Stimulated activated CD4-positive, alpha-beta T cell treated with anti-CD3 and anti-CD28 coated beads, Interleukin-4, amount 100 ng/mL, for 1 hour (primary cell): ENCODE measurements around the gene PAPOLA.

Experiments
- DNase-seq: peaks from one replicate; pipeline ENCODE4 v3.0.0-alpha.2; 2020

The PAPOLA gene

DNA sequence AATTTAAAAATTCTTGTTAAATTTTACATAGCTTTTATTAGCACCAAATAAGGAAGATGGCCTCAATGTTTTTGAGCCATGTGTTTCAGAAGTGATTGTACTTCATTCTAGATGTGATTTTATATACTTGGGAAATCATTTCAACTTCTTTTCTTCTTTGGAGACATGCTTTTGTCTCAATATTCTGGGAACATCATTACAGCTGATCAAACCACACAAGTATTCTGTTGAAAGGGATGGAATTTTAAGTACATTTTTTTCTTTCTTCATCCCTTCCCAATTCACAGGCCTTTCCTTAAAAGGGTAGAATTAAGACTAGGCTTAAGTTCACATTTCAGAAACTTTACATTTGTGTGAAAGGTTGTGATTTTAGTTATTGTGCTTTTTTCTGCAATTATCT, 66.4 kb downstream of the PAPOLA start:
- DNase-seq = no peak

DNA sequence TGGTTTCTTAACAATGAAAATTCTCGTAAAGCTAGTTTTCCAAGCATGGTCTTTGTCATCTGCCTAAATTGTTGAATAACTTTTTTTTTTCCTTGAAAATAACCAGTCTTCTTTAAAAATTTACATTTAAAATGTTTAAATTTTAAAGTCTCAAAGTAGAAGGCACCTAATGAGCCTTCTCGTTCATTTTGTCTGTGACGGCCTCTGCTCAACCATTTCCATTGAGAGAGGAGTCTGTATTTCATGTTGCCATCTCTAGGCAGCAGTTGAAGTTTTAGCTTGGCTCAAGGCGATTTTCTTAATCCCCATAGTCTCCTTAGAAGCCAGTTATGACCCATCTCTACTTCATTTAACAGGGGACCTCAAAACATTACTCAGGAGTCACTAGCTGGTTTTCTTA, 69.1 kb downstream of the PAPOLA start:
- DNase-seq = no peak

DNA sequence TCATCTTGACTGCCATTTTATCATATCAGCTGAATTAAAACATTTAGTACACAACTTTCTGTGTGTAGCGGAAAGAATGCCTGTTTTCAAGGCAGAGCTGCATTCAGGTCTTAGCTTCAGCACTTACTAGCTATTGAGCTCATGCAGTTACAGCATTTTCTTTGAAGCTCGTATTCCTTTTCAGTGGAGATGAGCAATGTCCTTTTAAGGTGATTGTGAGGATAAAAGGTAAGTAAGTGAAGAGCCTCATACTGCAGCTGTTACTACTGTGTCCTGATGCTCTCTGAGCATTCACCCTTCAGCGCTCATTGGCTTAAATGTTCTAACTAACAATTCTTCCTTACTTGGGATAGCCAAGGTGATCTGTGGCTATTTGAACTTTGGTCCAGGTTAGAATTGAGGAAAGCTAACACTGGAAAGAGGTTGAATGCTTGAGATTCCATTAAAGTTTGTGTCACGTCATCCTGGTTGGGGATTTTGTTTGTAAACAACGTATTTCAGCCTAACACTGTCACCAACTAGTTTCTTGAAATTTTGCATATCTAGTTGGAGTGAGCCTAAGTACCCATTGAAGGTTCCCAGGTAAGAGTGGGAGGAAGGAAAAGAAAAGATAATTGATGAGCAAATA, 71.4 kb downstream of the PAPOLA start:
- no peak for DNase-seq

DNA sequence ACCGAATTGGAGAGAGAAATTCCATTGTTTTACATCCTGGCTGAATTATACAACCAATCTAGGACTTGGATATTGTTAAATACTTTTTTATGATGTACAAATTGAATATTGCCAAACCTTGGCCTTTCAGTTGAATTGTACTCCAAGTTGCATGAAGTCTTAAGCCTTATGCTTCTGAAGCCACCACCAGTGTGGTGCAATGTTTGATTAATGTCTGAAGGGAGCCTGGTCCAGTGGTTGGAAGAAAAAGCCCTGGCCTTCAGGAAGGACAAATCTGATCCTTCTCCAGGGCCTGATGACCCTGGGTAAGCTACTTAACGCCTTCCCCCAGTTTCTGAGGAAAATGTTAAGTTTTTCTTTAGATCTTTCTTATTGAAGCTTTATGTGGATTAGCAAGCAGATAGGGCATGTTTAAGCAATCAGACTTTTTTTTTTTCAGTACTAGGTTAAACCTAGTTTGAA, 72.0 kb downstream of the PAPOLA start:
- DNase-seq = no peak

DNA sequence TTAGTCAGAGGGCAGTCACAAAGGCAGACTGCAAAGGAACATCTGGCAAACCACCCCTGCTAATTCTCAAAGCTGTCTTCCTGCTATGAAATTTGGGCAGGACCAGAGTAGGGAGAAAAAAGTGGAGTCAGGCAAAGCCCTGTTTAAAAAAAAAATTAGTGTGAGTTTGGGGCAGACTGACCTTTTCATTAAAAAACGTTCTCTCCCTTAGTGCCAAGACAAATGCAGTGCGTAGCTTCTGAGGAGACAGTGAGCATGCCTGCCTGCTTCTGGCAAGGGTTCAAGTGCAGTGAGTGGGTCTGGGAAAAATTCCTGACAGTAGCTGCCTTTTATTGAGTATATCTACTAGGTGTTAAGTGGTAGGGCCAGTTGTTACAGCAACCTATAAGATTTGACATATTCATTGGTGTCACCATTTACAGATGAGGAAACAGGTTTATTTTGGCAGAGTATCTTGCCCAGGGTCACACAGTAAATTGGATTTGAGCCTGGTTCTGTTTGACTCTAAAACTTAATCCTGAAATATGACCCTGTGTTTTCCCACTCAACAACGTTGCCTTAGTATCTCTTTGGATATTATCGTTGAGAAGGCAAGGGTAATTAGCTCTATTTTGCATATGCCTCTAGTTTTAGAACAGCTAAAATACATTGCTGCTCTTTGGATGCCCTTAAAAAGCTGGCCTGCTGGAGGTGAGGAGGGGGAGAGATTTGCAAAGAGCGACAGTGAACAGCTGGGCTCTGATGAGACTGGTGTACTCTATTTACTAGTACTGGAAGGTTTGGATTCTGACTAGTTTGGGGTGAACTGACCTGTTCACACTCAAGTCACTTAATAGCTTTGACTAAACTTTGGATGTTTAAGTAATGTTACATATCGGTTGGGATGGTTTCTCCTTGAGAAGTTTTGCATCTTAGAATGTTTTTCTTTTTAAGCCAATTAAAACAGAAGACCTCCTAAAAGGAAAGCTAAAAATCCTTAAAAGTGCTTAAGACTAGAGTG, 72.8 kb downstream of the PAPOLA start:
- DNase-seq = no peak

DNA sequence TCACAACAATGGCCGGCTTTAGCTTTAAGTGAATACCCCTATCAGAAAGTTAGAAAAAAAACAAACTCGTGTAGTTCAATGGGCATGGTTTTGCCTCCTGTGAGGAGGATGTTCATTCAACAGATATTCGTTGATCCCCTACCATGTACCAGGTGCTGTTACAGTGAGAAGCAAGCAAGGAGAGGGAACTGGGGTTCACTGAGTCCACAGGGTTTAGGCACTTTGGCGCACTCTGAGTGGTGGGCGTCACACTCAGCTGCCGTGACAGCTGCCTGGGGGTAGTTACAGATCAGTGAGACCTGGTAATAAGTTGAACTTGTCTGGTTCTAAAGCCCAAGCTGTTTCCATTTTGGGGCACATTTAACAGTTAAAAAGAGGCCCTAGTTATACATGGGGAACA, 74.2 kb downstream of the PAPOLA start:
- DNase-seq = no peak

DNA sequence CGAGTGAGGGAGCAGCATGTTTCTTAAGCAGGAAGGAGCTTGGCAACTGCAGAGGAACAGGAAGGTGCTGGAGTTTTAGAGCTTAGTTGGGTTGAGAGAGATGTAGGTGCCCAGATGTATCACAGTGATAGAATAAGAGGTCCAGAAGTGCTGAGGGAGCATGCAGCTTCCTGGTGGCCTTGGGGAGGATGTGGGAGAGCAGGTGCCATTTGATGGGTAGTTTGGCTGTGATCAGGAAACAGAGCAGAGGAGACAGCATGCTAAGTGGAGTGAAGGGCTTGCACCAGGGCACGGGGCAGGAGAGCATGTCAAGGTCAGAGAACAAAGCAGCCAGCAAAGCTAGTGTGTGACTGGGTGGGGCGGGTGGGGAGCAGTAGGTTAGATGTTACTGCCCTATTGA, 74.8 kb downstream of the PAPOLA start:
- no peak for DNase-seq

DNA sequence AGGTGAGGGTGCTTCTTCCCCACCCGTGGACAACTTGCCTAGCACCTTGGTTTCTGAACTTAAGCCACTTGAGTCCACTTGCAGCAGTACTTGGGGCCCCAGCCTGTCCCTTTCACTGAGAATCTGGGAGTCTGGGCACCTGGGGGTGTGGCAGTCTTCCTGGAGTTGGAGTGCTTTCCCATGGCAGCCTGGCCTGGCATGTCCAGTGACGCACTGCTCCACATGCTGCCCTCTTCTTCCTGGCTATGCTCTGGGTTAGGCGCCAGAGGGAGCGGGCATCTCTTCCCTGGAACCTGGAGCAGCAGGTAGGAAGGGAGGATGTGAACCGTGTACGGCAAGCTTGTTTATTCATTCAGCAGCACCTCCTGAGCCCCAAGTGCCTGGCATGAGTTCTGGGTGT, 76.4 kb downstream of the PAPOLA start:
- DNase-seq = no peak

DNA sequence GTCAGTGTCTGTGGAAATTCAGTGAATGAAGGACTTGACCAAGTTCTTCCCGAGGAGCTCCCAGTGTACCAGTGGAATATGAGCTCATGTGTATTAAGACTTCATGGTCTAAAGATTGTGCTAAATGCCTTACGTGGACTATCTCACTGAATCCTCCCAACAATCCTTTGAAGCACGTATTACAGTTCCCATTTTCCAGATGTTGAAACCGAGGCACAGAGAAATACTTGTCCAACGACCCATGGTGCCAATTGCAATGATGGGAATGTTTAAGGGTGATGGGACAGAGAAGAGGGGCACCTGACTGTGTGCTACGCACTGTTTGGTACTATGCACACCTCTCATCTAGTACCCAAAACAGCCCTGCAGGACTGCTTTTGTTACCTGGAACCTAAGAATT, 77.2 kb downstream of the PAPOLA start:
- DNase-seq = no peak

DNA sequence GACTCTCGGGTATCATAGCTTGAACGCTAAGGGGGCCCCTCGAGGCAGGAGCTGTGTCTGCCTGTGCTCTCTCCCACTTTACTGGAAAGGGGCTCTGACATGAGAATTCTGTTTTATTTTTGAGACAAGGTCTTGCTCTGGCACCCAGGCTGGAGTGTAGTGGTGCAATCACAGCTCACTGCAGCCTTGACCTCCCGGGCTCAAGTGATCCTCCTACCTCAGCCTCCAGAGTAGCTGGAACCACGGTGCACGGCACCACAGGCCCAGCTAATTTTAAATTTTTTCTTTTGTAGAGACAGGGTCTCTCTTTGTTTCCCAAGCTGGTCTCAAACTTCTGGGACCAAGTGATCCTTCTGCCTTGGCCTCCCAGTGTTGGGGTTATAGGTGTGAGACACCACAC, 77.7 kb downstream of the PAPOLA start:
- DNase-seq = no peak

DNA sequence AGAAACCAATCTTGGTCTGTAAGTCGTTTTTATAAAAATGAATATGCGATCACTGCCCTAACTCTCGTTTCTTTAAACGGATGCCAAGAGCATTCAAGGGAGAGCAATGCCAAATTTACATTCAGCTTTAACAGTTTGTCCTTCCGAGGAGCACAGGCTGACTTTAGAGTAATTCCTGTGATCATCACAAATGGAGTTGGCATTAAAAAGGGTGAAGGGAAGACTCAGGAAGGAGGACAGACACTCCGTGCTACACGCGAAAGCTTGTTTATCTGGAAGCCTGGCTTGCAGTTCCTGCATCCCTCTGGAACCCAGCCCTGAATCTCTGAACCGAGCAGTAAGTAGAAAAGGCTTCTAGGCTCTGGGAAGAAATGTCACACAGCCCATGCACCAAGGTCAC, 78.4 kb downstream of the PAPOLA start:
- DNase-seq = no peak

DNA sequence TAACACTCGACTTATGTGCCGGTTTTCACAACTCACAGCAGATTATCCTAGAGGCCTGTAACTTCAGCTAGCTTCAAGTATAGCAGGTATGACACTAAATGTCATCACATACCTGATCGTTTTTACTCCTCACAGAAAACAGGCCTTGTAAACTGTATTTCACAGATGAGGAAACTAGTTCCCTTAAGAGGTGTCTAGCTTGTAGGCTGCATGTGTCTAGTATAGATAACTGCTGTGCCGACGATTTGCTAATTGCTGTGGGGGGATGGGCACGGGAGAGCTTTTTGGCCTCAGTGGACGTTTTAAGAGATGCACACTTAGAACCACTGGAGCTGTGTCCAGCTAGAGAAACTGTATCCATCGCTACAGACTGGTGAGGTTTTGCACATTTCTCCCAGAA, 78.8 kb downstream of the PAPOLA start:
- no peak for DNase-seq

DNA sequence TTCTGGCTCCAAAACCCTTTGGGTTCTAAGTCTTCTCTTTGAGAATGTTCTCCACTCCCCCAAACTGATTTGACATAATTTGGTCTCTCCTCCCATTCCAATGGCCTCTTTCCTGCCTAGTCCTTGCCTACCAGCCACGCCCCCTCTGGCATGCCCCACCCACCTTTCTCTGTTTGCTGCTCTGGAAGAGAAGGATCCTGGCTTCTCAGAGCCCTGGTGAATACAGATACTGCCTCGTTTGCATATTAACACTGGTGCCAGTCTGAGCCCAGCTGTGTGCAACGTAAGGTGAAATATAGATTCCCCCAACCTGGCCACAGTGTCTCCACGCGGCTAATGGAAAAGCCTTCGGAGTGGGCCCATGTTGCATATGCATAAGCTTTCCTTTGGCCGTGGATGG, 79.7 kb downstream of the PAPOLA start:
- DNase-seq = no peak

DNA sequence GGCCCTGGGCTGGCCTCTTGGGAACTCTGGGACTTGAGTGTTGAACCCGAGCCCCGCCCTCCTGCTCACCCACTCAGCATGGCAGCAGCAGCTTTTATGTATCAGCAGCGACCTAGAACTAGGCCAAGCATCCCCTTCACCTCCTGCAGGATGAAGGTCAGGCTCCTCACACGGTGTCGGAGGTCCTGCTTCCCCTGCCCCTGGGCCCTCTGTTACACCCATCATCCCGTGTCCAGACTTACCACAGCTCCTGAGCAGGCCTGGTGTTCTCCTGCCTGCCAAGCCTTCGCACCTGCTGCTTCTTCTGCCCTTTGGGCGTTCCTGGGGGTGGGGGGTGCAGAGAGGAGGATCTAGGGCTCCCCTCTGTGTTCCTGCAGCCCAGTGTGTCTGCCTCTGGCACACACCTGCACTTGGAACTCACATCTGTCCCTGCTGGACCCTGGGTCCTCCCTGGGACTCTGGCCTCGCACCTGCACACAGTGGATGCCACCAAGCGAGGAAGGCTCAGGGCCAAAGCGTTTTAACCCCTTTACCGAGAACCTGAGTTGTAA, 80.3 kb downstream of the PAPOLA start:
- no peak for DNase-seq

DNA sequence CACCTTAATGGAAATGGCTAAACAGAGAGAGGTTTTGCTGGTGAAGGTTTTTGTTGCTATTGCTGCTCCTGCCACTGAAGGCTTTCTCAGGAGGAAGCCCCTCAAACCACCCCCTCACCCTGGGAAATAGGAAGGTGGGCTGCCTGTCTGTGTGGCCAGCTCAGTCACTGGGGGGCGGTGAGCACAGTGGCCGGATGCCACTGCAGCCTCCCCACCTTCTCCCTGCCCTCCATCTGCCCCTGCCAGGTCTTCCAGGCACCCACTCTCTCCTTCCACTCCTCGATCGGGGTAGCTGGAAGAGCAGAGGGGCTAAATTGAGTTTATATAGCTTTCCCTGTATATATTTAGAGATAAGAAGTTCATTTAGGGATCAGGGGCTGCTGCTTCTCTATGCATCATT, 80.8 kb downstream of the PAPOLA start:
- no peak for DNase-seq

DNA sequence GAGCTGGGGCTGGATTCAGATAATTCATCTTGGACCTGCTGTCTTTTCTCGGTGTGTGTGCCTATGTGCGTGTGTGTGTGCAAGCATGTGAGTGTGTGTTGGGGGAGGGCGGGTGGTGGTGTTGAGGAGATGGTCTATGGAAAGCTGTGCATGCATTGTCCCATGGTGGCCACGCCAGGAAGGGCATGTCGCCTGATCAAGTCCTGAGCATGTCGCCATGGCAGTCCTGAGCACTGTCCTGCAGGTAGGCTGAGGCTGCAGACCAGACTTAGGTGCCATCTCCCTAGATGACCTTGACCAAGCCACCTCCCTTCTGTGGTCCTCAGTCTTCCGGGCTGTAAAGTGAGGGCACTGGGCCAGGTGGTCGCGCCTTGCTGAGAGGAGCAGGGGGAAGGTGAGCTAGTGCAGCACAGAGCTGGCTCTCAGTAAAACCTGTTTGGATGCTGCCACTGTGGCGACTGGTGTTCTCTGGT, 81.4 kb downstream of the PAPOLA start:
- DNase-seq = no peak

DNA sequence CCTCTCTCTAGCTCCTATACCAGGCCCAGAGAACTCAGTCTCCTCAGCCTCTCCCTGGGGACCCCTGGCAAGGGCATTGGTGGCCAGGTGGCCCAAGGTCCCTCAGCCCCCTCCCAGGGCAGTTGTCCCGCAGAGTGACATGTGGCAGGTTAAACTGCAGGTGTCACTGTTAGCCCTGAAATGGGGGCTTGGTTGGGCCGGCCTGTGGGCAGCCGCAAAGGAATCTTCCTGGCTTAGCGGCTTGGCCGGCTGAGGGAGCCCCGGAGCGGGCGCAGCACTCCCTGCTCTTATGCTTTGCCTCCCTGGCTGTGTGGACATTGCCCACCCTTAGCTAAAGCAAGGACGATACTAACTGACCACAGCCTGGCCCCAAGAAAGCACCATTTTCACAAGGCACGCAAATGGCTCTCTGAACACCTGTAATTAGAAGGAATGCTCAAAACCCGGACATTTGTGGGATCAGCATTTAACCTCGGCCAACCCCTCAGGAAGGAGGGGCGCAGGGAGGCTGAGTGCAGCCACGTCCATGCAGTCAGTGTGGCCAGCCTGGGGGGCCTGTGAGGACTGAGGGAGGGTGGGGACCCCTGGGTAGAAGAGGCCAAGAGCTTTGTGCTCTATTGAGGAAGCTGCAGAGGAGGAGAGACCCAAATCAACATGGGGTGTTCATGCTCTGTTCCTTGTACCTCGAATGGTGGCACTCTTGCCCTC, 82.2 kb downstream of the PAPOLA start:
- DNase-seq = peak; percentile 11

DNA sequence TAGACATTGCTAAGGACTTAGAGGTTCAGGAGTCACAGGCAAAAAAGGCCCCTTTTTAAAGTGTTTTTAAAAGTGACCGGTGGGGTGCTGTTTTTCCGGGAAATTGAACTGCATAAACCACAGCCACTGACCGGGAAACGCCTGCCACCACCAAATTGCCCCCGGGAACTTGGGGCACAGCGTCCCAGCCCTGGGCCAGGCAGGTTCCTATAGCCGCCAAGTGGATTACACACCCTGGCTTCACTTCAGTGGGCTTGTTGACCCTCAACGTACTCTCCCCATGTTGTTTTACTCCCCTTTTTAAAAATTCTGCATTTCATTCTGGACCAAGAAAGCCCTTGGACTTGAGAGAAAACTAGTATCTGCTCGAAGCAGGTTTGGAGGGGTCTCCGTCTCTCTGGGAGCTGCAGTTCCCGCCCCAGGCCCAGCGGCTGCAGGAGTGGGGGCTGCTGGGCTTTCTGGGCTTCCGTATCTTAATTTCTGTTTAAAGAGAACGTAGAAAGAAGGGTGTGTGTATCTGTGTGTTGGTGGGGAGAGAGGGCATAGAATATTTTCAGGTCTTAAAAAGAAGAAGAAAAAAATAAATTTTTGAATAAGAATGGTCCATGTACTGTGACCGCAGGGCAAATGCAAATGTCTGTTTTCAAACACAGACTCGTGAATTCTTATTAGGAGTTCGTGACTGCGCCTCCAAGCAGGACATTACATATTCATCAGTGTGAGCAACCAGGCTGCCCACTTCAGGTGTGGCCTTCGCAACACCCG, 82.9 kb downstream of the PAPOLA start:
- DNase-seq = no peak

DNA sequence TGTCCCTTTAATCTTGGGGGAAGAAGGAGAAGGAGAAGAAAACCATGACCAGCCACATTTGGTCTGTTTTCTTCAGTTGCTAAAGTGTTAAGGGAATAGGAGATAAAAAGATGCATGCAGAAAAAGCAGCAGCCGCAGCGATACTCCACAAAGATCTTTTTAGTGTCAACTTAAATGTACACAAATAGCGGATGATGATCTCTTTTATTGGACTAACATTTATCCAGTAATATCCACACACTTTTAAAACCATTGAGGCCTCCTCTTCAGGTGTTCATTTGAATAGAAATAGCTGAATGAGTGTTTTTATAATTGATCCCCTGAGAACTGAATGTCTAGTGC, 83.5 kb downstream of the PAPOLA start:
- no peak for DNase-seq

DNA sequence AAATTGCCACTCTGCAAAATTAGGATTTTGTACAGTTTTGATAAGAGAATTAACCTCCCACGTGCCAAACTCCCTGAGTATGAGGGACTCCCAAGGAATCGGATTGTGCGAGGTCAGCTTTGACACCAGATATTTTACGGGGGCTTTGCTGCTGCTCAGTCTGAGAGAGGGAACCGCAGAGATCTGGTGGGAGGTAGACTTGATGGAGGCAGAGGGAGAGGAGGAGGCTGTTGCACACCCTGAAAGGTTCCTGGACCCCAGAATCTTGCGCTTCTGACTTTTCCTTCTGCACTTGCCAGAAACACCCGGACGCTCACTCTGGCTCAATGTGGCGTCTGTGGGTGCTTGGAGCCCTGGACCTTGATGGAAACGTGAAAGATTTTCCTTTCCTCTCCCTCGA, 83.9 kb downstream of the PAPOLA start:
- no peak for DNase-seq

DNA sequence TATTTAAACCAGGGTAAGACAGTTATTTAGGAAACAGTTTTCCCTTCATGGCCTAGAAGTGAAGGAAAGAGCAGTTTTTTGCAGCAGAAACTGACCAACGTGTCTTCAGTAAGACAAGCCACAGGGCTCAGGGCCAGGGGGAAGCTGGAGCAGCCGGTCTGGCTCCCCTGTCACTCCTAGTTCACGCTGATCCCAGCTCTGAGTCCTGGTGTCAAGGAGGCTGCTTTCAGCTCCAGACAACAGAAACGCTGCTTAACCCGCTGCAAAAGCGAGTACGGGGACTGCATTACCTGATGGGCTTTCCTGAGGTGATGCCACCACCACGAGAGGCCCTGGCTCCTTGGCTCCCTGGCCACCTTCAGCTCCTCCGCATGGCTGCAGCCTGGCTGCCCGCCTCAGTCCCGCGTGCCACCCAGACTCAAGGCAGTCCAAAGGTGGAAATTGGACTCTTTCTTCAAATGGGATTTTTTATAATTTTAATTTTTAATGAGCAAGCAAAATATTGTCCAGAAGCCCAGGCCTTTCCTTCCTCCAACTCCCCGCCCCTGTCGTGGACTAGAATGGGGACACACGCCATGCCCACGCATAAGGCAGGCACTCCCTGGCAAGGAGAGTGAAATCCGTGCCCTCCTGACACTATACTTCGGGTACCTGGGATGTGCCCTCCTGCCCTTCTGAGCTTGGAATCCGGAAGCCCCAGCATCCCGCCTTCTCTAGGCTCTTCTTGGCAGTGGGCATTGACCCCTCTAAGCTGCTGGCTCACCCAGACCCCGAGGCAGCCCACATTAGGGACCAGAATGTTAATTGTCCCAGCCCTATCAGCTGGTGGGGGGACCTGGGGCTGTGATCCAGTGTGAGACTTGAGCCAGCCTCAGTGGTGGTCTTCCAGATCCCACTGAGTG, 85.0 kb downstream of the PAPOLA start:
- no peak for DNase-seq
